ENCODE results near the gene FGF4. TPM values are rescaled to one million over a fixed set of nuclear protein-coding genes. Genes with fewer than 3 reads are reported as not detected.

The FGF4 gene
- total RNA-seq, 1 donor, result not detected

- TF ChIP-seq, protein P1, sequence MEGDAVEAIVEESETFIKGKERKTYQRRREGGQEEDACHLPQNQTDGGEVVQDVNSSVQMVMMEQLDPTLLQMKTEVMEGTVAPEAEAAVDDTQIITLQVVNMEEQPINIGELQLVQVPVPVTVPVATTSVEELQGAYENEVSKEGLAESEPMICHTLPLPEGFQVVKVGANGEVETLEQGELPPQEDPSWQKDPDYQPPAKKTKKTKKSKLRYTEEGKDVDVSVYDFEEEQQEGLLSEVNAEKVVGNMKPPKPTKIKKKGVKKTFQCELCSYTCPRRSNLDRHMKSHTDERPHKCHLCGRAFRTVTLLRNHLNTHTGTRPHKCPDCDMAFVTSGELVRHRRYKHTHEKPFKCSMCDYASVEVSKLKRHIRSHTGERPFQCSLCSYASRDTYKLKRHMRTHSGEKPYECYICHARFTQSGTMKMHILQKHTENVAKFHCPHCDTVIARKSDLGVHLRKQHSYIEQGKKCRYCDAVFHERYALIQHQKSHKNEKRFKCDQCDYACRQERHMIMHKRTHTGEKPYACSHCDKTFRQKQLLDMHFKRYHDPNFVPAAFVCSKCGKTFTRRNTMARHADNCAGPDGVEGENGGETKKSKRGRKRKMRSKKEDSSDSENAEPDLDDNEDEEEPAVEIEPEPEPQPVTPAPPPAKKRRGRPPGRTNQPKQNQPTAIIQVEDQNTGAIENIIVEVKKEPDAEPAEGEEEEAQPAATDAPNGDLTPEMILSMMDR (IDR thresholded peaks at IDR 0.05; ENCODE audit: insufficient read depth, low read length), result no peak
- peak; percentile 34 for DNase-seq (ENCODE audit: low read depth)
- H3K4me3 ChIP-seq (ENCODE audit: low read depth, low read length), result no peak overlapping the region
Observed at GRCh38 chr11:69808667-69809086, 33.5 kb upstream of the FGF4 start.

GRCh38 chr11:69807106-69807815 is 32.1 kb upstream of the FGF4 start:
- TF ChIP-seq, protein P1 (IDR thresholded peaks at IDR 0.05; ENCODE audit: insufficient read depth, low read length), result no peak
- no peak overlapping the region for H3K4me3 ChIP-seq (ENCODE audit: low read depth, low read length)
- DNase-seq (ENCODE audit: low read depth), result peak; percentile 12

DNA sequence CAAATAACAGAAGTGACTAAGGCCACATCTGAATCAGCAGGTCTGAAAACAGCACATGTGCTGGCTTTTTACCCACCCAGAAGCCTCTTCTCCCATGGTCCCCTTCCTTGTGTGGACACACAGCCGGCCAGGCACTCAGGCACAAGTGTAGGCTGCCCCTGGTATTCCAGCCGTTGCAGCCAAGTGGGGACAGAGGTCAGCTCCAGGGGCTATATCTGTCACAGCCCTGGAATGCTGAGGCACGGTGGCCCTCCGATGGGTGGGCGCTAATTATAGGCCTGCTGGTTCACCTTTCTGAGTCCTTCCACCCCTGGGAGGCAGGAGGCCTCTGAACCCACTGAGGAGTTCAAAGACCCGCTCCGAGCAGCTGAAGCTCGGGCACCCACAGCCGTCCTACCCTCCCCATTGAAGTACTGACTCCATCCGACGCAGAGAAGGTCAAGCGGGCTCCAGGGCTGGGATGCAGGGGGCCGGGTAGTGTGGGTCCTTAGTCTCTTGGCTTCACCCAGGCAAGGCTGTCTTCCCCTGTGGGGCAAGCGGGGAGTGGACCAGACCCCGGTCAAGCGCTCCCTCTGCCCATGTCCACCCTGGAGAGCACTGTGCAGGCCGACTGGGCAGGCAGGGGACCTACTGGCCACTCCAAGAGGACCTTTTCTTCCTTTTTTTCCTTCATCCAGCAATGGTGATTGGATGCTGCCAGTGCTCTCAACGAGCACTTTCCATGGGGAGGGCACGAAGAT is 29.8 kb upstream of the FGF4 start:
- TF ChIP-seq, protein P1 (IDR thresholded peaks at IDR 0.05; ENCODE audit: insufficient read depth, low read length), result no peak
- H3K4me3 ChIP-seq (ENCODE audit: low read depth, low read length), result no peak overlapping the region
- no peak for DNase-seq (ENCODE audit: low read depth)

- TF ChIP-seq, protein P1 (IDR thresholded peaks at IDR 0.05; ENCODE audit: insufficient read depth, low read length), result no peak
- H3K4me3 ChIP-seq (ENCODE audit: low read depth, low read length), result no peak overlapping the region
- no peak for DNase-seq (ENCODE audit: low read depth)
Observed at GRCh38 chr11:69803604-69804218, 28.6 kb upstream of the FGF4 start.

GRCh38 chr11:69803022-69803421 is 27.9 kb upstream of the FGF4 start:
- H3K4me3 ChIP-seq (ENCODE audit: low read depth, low read length), result no peak overlapping the region
- TF ChIP-seq, protein P1 (IDR thresholded peaks at IDR 0.05; ENCODE audit: insufficient read depth, low read length), result no peak
- no peak for DNase-seq (ENCODE audit: low read depth)

DNA sequence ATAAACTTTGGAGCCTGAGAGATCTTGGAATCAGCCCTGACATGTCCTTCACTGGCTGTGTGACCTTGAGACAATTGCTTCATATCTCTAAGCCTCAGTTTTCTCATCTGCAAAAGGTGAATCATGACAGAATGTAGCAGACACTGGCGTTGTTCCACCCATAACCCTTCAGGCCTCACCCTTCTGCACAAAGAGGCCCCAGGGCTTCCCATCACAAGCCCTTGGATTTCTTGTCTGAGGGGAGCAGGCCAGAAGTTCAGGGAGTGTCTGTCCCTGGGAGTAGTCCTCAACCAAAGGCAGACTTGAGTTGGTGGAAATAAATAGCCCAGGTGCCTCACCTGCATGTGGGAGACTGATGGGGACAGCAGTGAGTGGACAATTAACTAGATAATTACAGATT is 27.4 kb upstream of the FGF4 start:
- DNase-seq (ENCODE audit: low read depth), result no peak
- TF ChIP-seq, protein P1 (IDR thresholded peaks at IDR 0.05; ENCODE audit: insufficient read depth, low read length), result no peak
- H3K4me3 ChIP-seq (ENCODE audit: low read depth, low read length), result no peak overlapping the region

All from fibroblast of the aortic adventitia (primary cell).